Loucy (cell line): ENCODE data around the gene SLC39A11.

Source experiments
- CTCF ChIP-seq: fragments of 200-600 bp; sonication (generic); conservative IDR thresholded peaks from 2 replicates; pipeline ENCODE4 v1.5.1; 2014; ENCODE audit warnings: mild to moderate bottlenecking, antibody characterized with exemption, low read length
- EZH2phosphoT487 ChIP-seq: fragments of 200-600 bp; IDR thresholded peaks from 2 replicates; pipeline ENCODE4 v1.6.1; 2018; ENCODE audit warnings: antibody characterized with exemption, mild to moderate bottlenecking, moderate library complexity, borderline replicate concordance

GRCh38 chr17:72984145-72984925 lies 108.2 kb downstream of the SLC39A11 start:
- TF ChIP-seq CTCF (no peak), EZH2phosphoT487 (no peak)
